HL-60 (cell line): ENCODE measurements around the gene ABCF2.

Experiments used
- DNase-seq, 2 experiments: peaks; one replicate each; pipeline ENCODE4 v3.0.0-alpha.2; 2010 to 2020; ENCODE audit warnings: low read depth in 1 of 2, low spot score in 1 of 2
- H3K27ac ChIP-seq: fragments of 250-450 bp; sonication (Bioruptor Pico); replicated peaks from 2 replicates; pipeline ENCODE4 v1.5.1; 2020; ENCODE audit warnings: mild to moderate bottlenecking, moderate library complexity
- H3K27me3 ChIP-seq: fragments of 250-450 bp; sonication (Bioruptor Pico); 2 replicates; pipeline ENCODE4 v1.5.1; 2021; ENCODE audit warnings: mild to moderate bottlenecking, moderate library complexity; ENCODE audit not compliant: insufficient read depth, poor library complexity, severe bottlenecking
- H3K4me3 ChIP-seq: replicated peaks from 2 replicates; pipeline ENCODE4 v1.5.1; 2011; ENCODE audit warnings: mild to moderate bottlenecking, control low read depth, low read length; ENCODE audit not compliant: insufficient read depth
- CTCF ChIP-seq: IDR thresholded peaks from one replicate; pipeline ENCODE4 v1.5.1; 2011; ENCODE audit warnings: low read length, control low read depth, inconsistent platforms; ENCODE audit not compliant: insufficient read depth
- GABPA ChIP-seq: IDR thresholded peaks from 2 replicates; pipeline ENCODE4 v1.6.1; 2012; ENCODE audit warnings: low read depth
- POLR2AphosphoS5 ChIP-seq: IDR thresholded peaks from 2 replicates; pipeline ENCODE4 v1.6.1; 2012; ENCODE audit warnings: low read depth
- REST ChIP-seq: IDR thresholded peaks from 2 replicates; pipeline ENCODE4 v1.6.1; 2012; ENCODE audit warnings: low read depth; ENCODE audit not compliant: insufficient replicate concordance
- SPI1 ChIP-seq: IDR thresholded peaks from 2 replicates; pipeline ENCODE4 v1.6.1; 2012; ENCODE audit warnings: low read depth, mild to moderate bottlenecking, borderline replicate concordance

The ABCF2 gene

GRCh38 chr7:151251689-151252560 is 24.9 kb upstream of the ABCF2 start:
- DNase-seq = no peak
- Histone ChIP-seq H3K27ac (no peak overlapping the region), H3K4me3 (no peak overlapping the region)

GRCh38 chr7:151251328-151251688 is 24.3 kb upstream of the ABCF2 start:
- Histone ChIP-seq H3K4me3 (no peak overlapping the region), H3K27me3 (peaks cover 57% of the 10 kb centered on the region), H3K27ac (no peak overlapping the region)
- DNase-seq = no peak
- no peak for TF ChIP-seq CTCF
- no peak for TF ChIP-seq SPI1
- TF ChIP-seq POLR2AphosphoS5 = no peak
- TF ChIP-seq REST = no peak
- TF ChIP-seq GABPA = no peak

More at GRCh38 chr7:151251689-151252560, 24.9 kb upstream of the ABCF2 start:
- H3K27me3 ChIP-seq = peaks cover 51% of the 10 kb centered on the region
- TF ChIP-seq GABPA (no peak), POLR2AphosphoS5 (no peak)

GRCh38 chr7:151250181-151251132 is 23.5 kb upstream of the ABCF2 start:
- Histone ChIP-seq H3K4me3 (no peak overlapping the region), H3K27me3 (peaks cover 66% of the 10 kb centered on the region), H3K27ac (no peak overlapping the region)
- DNase-seq = no peak
- TF ChIP-seq POLR2AphosphoS5 = no peak
- TF ChIP-seq GABPA = no peak
- TF ChIP-seq CTCF = no peak
- no peak for TF ChIP-seq SPI1
- no peak for TF ChIP-seq REST

- no peak for DNase-seq
- peaks cover 71% of the 10 kb centered on the region for H3K27me3 ChIP-seq
- H3K27ac ChIP-seq = no peak overlapping the region
- no peak for TF ChIP-seq SPI1
- H3K4me3 ChIP-seq = no peak overlapping the region
These were observed 22.7 kb upstream of the ABCF2 start for GRCh38 chr7:151249732-151250072.
